Muscle layer of duodenum (tissue), 2 donors: ENCODE measurements around the gene SET.
"Not testable (repeated sequence)": the region's sequence is repeated elsewhere in the genome, so short reads cannot be mapped to it uniquely, and the experiment has no call there.

Source experiments
- H3K27ac ChIP-seq: one replicate; pipeline ENCODE4 v1.7.0; 2013; ENCODE audit warnings: mild to moderate bottlenecking, low read length
- H3K27me3 ChIP-seq: one replicate; pipeline ENCODE4 v1.7.0; 2013; ENCODE audit warnings: low read depth, mild to moderate bottlenecking, control low read depth, low read length
- H3K36me3 ChIP-seq, 2 donors: one replicate each; pipeline ENCODE4 v1.7.0; 2013; ENCODE audit warnings: low read length in 2 of 2, control low read depth in 1 of 2, mild to moderate bottlenecking in 1 of 2; ENCODE audit not compliant: insufficient read depth in 2 of 2, control insufficient read depth in 1 of 2
- H3K4me1 ChIP-seq, 2 donors: one replicate each; pipeline ENCODE4 v1.7.0; 2013; ENCODE audit warnings: low read length in 2 of 2, mild to moderate bottlenecking in 2 of 2, control low read depth in 1 of 2, moderate library complexity in 1 of 2; ENCODE audit not compliant: insufficient read depth in 2 of 2, control insufficient read depth in 1 of 2
- H3K4me3 ChIP-seq, 2 donors: one replicate each; pipeline ENCODE4 v1.7.0; 2013; ENCODE audit warnings: low read length in 2 of 2, low read depth in 1 of 2, mild to moderate bottlenecking in 1 of 2
- H3K9me3 ChIP-seq, 2 donors: one replicate each; pipeline ENCODE4 v1.7.0; 2013; ENCODE audit warnings: low read length in 2 of 2, control low read depth in 1 of 2, mild to moderate bottlenecking in 1 of 2; ENCODE audit not compliant: control insufficient read depth in 1 of 2
- donor health status: healthy.

Gene SET

GRCh38 chr9:128688501-128689292 is at the start of gene SET:
SET (plus strand) TSS chr9:128689222; CDS start chr9:128689583, 361 bp downstream.
- H3K4me1 ChIP-seq, result peaks cover 11 to 35% of the 10 kb centered on the region in 2 donors
- peaks cover 16 to 20% of the 10 kb centered on the region in 2 donors for H3K36me3 ChIP-seq
- H3K27ac ChIP-seq, result peak within 1 kb of the TSS; percentile 76
- peak within 1 kb of the TSS; percentile 84 to 87 for H3K4me3 ChIP-seq
- H3K27me3 ChIP-seq, result no peaks in the 10 kb centered on the region
- H3K9me3 ChIP-seq, result no peaks in the 10 kb centered on the region

GRCh38 chr9:128640603-128641002 is 48.4 kb upstream of the SET start:
- Histone ChIP-seq H3K4me1 (peaks cover 0 to 5% of the 10 kb centered on the region in 2 donors), H3K27ac (no peak overlapping the region), H3K4me3 (no peak overlapping the region), H3K9me3 (no peaks in the 10 kb centered on the region), H3K36me3 (peaks cover 0 to 3% of the 10 kb centered on the region in 2 donors), H3K27me3 (no peaks in the 10 kb centered on the region)

GRCh38 chr9:128642675-128643245 is 46.3 kb upstream of the SET start:
- Histone ChIP-seq H3K27me3 (no peaks in the 10 kb centered on the region), H3K27ac (no peak overlapping the region), H3K36me3 (peaks cover 0 to 3% of the 10 kb centered on the region in 2 donors), H3K9me3 (no peaks in the 10 kb centered on the region), H3K4me3 (no peak overlapping the region), H3K4me1 (no peaks in the 10 kb centered on the region)

- H3K4me3 ChIP-seq, result no peak overlapping the region
- no peaks in the 10 kb centered on the region for H3K36me3 ChIP-seq
- no peak overlapping the region for H3K27ac ChIP-seq
- H3K9me3 ChIP-seq, result no peaks in the 10 kb centered on the region
- no peaks in the 10 kb centered on the region for H3K27me3 ChIP-seq
- no peaks in the 10 kb centered on the region for H3K4me1 ChIP-seq
Measured at GRCh38 chr9:128643519-128644300, 45.3 kb upstream of the SET start.

GRCh38 chr9:128648206-128648605 is 40.8 kb upstream of the SET start:
- H3K4me1 ChIP-seq, H3K4me3 ChIP-seq, H3K9me3 ChIP-seq, H3K27ac ChIP-seq, H3K36me3 ChIP-seq, H3K27me3 ChIP-seq: not testable (repeated sequence)

- no peaks in the 10 kb centered on the region for H3K27me3 ChIP-seq
- peaks cover 0 to 2% of the 10 kb centered on the region in 2 donors for H3K36me3 ChIP-seq
- H3K4me1 ChIP-seq, result peaks cover 0 to 5% of the 10 kb centered on the region in 2 donors
- no peak overlapping the region for H3K4me3 ChIP-seq
- H3K27ac ChIP-seq, result no peak overlapping the region
- no peaks in the 10 kb centered on the region for H3K9me3 ChIP-seq
Measured at GRCh38 chr9:128651798-128652197, 37.2 kb upstream of the SET start.

- Histone ChIP-seq H3K27ac (no peak overlapping the region), H3K36me3 (peaks cover 0 to 3% of the 10 kb centered on the region in 2 donors), H3K9me3 (no peaks in the 10 kb centered on the region), H3K4me1 (peaks cover 0 to 5% of the 10 kb centered on the region in 2 donors), H3K4me3 (no peak overlapping the region), H3K27me3 (no peaks in the 10 kb centered on the region)
Measured at GRCh38 chr9:128653908-128654307, 35.1 kb upstream of the SET start.

- H3K4me1 ChIP-seq, result peaks cover 0 to 5% of the 10 kb centered on the region in 2 donors
Measured at GRCh38 chr9:128654481-128654880, 34.5 kb upstream of the SET start.

GRCh38 chr9:128656416-128657343 is 32.3 kb upstream of the SET start, which contains the start of gene DYNC2I2:
DYNC2I2 (minus strand) TSS chr9:128656847; CDS start chr9:128656726, 121 bp downstream.
- Histone ChIP-seq H3K27ac (peak within 1 kb of the TSS; percentile 100), H3K9me3 (no peaks in the 10 kb centered on the region), H3K4me1 (peaks cover 0 to 5% of the 10 kb centered on the region in 2 donors), H3K36me3 (peaks cover 0 to 3% of the 10 kb centered on the region in 2 donors), H3K4me3 (peak within 1 kb of the TSS; percentile 83 to 85), H3K27me3 (no peaks in the 10 kb centered on the region)

More at GRCh38 chr9:128654481-128654880, 34.5 kb upstream of the SET start:
- H3K9me3 ChIP-seq, result no peaks in the 10 kb centered on the region
- H3K27ac ChIP-seq, result no peak overlapping the region
- H3K4me3 ChIP-seq, result no peak overlapping the region
- no peaks in the 10 kb centered on the region for H3K27me3 ChIP-seq
- H3K36me3 ChIP-seq, result peaks cover 0 to 3% of the 10 kb centered on the region in 2 donors

GRCh38 chr9:128657344-128657704 is 31.7 kb upstream of the SET start:
- Histone ChIP-seq H3K27ac (peak overlapping the region; percentile 100), H3K27me3 (no peaks in the 10 kb centered on the region), H3K36me3 (peaks cover 0 to 3% of the 10 kb centered on the region in 2 donors), H3K4me3 (peak overlapping the region; percentile 83 to 85), H3K4me1 (peaks cover 0 to 5% of the 10 kb centered on the region in 2 donors), H3K9me3 (no peaks in the 10 kb centered on the region)
